Nephron progenitor cell (in vitro differentiated cells): Measurements from ENCODE around the gene CFDP1.

Experiments used
- DNase-seq: peaks from one replicate; pipeline ENCODE4 v3.0.0; 2021
- H3K27ac Mint-ChIP-seq: 2 replicates; pipeline ENCODE4 v1.8.0; 2021; ENCODE audit warnings: mild to moderate bottlenecking, moderate library complexity, mixed read lengths
- H3K27me3 Mint-ChIP-seq: 2 replicates; pipeline ENCODE4 v1.8.0; 2021; ENCODE audit warnings: mild to moderate bottlenecking, low read depth, mixed read lengths; ENCODE audit not compliant: poor library complexity
- H3K36me3 Mint-ChIP-seq: 2 replicates; pipeline ENCODE4 v1.8.0; 2021; ENCODE audit warnings: low read depth, mixed read lengths
- H3K4me1 Mint-ChIP-seq: 2 replicates; pipeline ENCODE4 v1.8.0; 2021; ENCODE audit warnings: mixed read lengths
- H3K4me3 Mint-ChIP-seq: 2 replicates; pipeline ENCODE4 v1.8.0; 2021; ENCODE audit warnings: mild to moderate bottlenecking, moderate library complexity, mixed read lengths
- H3K9me3 Mint-ChIP-seq: 2 replicates; pipeline ENCODE4 v1.8.0; 2021; ENCODE audit warnings: mild to moderate bottlenecking, moderate library complexity, mixed read lengths
- TF ChIP-seq, protein P1 (sequence below): fragments of 200-600 bp; sonication (generic); IDR thresholded peaks from 2 replicates; pipeline ENCODE4 v1.5.0; 2021; ENCODE audit warnings: antibody characterized with exemption

Gene CFDP1

DNA sequence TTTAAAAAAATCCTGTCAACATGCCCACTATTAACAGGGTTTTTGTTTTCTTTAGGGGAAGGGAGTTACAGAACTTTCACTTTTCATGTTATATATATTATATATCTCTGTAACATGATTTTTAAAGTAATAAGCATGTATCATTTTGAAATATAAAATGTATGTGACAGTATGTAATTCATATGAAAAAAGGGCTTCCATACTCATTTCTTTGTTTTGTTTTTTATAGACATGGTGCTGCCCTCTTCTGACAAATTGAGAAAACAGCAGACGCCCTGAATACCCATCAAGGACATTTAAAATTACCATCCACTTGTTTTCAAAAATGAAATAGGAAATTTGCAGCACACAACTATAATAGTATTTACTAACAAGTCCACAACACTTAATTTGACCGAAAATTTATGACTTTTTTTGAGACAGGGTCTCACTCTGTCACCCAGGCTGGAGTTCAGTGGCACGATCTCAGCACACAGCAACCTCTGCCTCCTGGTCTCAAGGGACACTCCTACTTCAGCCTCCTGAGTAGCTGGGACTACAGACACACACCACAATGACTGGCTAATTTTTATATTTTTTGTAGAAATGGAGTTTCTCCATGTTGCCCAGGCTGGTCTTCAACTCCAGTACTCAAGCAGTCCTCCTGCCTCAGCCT is 30.4 kb downstream of the CFDP1 start:
- TF ChIP-seq, protein P1, sequence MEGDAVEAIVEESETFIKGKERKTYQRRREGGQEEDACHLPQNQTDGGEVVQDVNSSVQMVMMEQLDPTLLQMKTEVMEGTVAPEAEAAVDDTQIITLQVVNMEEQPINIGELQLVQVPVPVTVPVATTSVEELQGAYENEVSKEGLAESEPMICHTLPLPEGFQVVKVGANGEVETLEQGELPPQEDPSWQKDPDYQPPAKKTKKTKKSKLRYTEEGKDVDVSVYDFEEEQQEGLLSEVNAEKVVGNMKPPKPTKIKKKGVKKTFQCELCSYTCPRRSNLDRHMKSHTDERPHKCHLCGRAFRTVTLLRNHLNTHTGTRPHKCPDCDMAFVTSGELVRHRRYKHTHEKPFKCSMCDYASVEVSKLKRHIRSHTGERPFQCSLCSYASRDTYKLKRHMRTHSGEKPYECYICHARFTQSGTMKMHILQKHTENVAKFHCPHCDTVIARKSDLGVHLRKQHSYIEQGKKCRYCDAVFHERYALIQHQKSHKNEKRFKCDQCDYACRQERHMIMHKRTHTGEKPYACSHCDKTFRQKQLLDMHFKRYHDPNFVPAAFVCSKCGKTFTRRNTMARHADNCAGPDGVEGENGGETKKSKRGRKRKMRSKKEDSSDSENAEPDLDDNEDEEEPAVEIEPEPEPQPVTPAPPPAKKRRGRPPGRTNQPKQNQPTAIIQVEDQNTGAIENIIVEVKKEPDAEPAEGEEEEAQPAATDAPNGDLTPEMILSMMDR = peak; percentile 61
- H3K4me3 Mint-ChIP-seq = no peak overlapping the region
- H3K27me3 Mint-ChIP-seq = peaks cover 4% of the 10 kb centered on the region
- H3K4me1 Mint-ChIP-seq = no peaks in the 10 kb centered on the region
- no peak for DNase-seq
- H3K27ac Mint-ChIP-seq = no peak overlapping the region
- no peaks in the 10 kb centered on the region for H3K9me3 Mint-ChIP-seq
- H3K36me3 Mint-ChIP-seq = peaks cover 31% of the 10 kb centered on the region

DNA sequence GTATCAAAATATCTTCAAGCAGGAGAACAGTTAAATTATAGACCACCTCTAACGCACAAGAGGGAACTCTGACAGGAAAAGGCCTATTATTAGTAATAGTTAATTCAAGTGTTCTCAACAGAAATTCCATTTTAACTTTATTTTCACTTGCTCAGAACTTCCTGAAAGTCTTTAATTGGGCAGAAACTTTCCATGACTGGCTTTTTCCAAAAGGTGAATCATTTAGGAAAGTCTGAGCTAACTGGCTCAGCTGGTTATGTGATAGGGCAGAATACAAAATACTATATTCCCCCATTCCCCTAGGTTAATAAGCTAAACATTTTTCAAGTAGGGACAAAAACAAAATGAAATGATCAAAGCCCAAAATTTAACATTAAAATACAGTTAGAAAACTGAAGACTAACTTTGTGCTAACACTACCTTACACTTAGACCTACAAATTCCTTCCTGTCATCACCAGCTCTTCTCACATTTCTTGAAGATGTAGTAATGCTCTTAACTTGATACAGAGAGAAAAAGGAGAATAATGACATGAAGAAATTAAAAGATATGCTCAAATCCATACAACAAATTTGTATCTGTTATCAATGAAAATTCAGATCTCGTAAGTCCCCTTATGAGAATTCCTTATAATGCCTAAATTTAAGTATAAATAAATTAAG is 31.0 kb downstream of the CFDP1 start:
- Mint-ChIP-seq H3K9me3 (no peaks in the 10 kb centered on the region), H3K27ac (no peak overlapping the region), H3K36me3 (peaks cover 27% of the 10 kb centered on the region), H3K4me1 (no peaks in the 10 kb centered on the region), H3K4me3 (no peak overlapping the region), H3K27me3 (peaks cover 4% of the 10 kb centered on the region)
- TF ChIP-seq, protein P1 = no peak
- DNase-seq = no peak

DNA sequence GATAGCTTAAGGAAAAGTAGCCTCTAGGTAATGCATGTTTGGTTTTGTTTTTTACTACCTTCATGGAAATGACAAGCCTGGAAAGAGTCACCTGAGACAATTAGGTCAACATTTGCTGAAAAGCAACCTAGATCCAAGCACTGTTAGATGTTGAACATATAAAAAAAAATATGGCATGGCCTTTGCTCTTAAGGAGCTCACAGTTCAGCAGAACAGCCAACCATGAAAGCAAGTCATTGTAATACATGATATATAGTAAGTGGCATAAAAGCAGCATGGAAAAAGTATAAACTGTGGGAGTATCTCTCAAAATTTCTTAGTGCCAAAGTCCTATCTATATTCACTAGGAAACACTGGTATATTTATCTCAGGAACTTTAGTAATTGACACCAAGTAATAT is 31.6 kb downstream of the CFDP1 start:
- Mint-ChIP-seq H3K27ac (no peak overlapping the region), H3K9me3 (no peaks in the 10 kb centered on the region), H3K4me3 (no peak overlapping the region), H3K36me3 (peaks cover 22% of the 10 kb centered on the region), H3K27me3 (peaks cover 4% of the 10 kb centered on the region), H3K4me1 (no peaks in the 10 kb centered on the region)
- TF ChIP-seq, protein P1 = no peak
- DNase-seq = no peak

DNA sequence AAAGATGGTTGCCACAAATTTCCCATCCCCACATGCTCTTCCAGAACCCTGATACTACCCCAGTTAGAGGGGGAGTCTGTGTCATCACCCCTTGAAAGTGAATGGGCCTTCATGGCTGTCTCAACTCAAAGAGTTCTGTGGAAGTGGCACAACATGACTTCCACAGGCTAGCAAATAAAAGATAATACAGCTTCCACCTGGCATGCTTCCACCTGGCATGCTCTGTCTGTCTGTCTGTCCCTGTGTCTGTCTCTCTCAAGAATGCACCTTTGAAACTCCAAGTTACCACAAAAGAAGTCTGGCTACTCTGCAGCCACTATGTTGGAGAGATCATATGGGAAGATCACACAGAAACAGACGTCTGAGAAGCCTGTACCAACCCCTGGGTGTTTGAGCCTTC is 35.0 kb downstream of the CFDP1 start:
- Mint-ChIP-seq H3K27ac (peak overlapping the region; percentile 65), H3K36me3 (peaks cover 38% of the 10 kb centered on the region), H3K9me3 (no peaks in the 10 kb centered on the region), H3K27me3 (no peaks in the 10 kb centered on the region), H3K4me3 (no peak overlapping the region), H3K4me1 (no peaks in the 10 kb centered on the region)
- no peak for DNase-seq
- TF ChIP-seq, protein P1 = no peak

DNA sequence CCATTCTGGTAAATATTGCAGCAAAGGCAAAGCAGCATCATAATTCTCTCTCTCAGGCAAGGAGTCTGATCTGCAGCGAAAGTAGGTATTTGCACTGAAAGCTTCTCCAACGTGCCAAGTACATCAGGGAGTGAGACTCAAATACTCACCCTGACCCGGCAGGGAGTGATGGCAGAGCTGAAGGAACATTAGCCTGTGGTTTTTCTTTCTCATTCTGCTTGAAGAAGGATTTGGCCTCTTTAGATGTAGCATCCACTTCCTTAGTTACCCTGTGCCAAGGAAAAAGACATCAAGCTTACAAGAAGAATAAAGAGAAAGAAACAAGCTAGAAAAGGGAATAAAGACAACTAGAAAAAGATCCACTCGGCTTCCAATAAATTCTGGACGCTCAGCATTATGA is 38.4 kb downstream of the CFDP1 start:
- TF ChIP-seq, protein P1 = no peak
- Mint-ChIP-seq H3K4me3 (no peak overlapping the region), H3K27me3 (no peaks in the 10 kb centered on the region), H3K9me3 (no peaks in the 10 kb centered on the region), H3K4me1 (peaks cover 6% of the 10 kb centered on the region), H3K36me3 (peaks cover 48% of the 10 kb centered on the region), H3K27ac (peak overlapping the region; percentile 17)
- DNase-seq = no peak

DNA sequence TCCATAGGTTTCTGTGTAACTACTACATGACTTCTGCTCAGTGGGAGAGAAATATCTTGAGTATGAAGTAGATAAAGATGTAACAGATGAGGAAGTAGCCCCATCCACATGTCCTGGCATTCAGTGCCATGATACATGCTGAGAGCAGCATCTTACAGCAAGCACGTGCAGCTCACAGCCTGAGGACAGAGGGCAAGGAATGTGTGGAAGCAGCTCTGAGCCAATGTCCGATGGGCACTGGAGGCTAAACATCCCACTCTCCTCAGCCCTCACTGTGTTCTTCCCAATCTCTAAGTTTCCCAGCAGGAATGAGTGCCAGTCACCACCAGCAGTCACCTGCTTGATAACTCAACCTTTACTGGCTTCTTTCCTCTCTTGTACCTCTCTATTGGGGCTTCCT is 40.4 kb downstream of the CFDP1 start:
- H3K27ac Mint-ChIP-seq = no peak overlapping the region
- peaks cover 6% of the 10 kb centered on the region for H3K4me1 Mint-ChIP-seq
- no peak overlapping the region for H3K4me3 Mint-ChIP-seq
- TF ChIP-seq, protein P1 = no peak
- no peaks in the 10 kb centered on the region for H3K27me3 Mint-ChIP-seq
- DNase-seq = no peak
- no peaks in the 10 kb centered on the region for H3K9me3 Mint-ChIP-seq
- peaks cover 40% of the 10 kb centered on the region for H3K36me3 Mint-ChIP-seq
